Measurements from ENCODE around the gene IER5. TPM values are rescaled to one million over a fixed set of nuclear protein-coding genes. Genes with fewer than 3 reads are reported as not detected.
"Not testable (repeated sequence)": the region's sequence is repeated elsewhere in the genome, so short reads cannot be mapped to it uniquely, and the experiment has no call there.

IER5 gene
- total RNA-seq, 6 donors from 2014 or later = 15.0 to 43.6 (median 26.1) TPM

GRCh38 chr1:181115368-181115684, 26.8 kb downstream of the IER5 start:
- H3K4me1 ChIP-seq = peaks cover 31 to 45% (median 36%) of the 10 kb centered on the region in 4 donors
- no peak for TF ChIP-seq POLR2A (IDR thresholded peaks at IDR 0.05)
- TF ChIP-seq CTCF (IDR thresholded peaks at IDR 0.05) = no peak
- TF ChIP-seq POLR2AphosphoS5 (IDR thresholded peaks at IDR 0.05) = no peak
- TF ChIP-seq EP300 (IDR thresholded peaks at IDR 0.05) = no peak
- ATAC-seq (ENCODE audit: low FRiP score in 2 of 2) (no peak), DNase-seq (no peak)
- no peak overlapping the region for H3K27ac ChIP-seq
- no peaks in the 10 kb centered on the region for H3K36me3 ChIP-seq
- no peaks in the 10 kb centered on the region for H3K27me3 ChIP-seq
- WGBS, 2 donors = 87 to 93% methylated on average over 3 of the region's 3 CpGs
- H3K9me3 ChIP-seq = no peaks in the 10 kb centered on the region
- no peak overlapping the region for H3K4me3 ChIP-seq

GRCh38 chr1:181115971-181116370, 27.5 kb downstream of the IER5 start:
- H3K27me3 ChIP-seq; ATAC-seq (ENCODE audit: low FRiP score in 2 of 2); H3K36me3 ChIP-seq; DNase-seq; H3K9me3 ChIP-seq; H3K27ac ChIP-seq; H3K4me3 ChIP-seq: not testable (repeated sequence)
- 86 to 93% methylated on average over 9 of the region's 9 CpGs for WGBS, 2 donors
- H3K4me1 ChIP-seq = peaks cover 31 to 49% (median 39%) of the 10 kb centered on the region in 4 donors

- no peaks in the 10 kb centered on the region for H3K9me3 ChIP-seq
- no peaks in the 10 kb centered on the region for H3K36me3 ChIP-seq
- 67 to 73% methylated on average over 3 of the region's 3 CpGs for WGBS, 2 donors
- peaks cover 26 to 47% (median 35%) of the 10 kb centered on the region in 4 donors for H3K4me1 ChIP-seq
- H3K27ac ChIP-seq = peak overlapping the region; percentile 28 to 74 (median 63)
- DNase-seq (no peak), ATAC-seq (ENCODE audit: low FRiP score in 2 of 2) (no peak)
- TF ChIP-seq POLR2A (IDR thresholded peaks at IDR 0.05) = no peak
- no peak for TF ChIP-seq CTCF (IDR thresholded peaks at IDR 0.05)
- no peaks in the 10 kb centered on the region for H3K27me3 ChIP-seq
- no peak overlapping the region for H3K4me3 ChIP-seq
Observed at GRCh38 chr1:181116819-181117390, 28.4 kb downstream of the IER5 start.

GRCh38 chr1:181117648-181118449, 29.3 kb downstream of the IER5 start:
- 51 to 64% methylated on average over 8 to 9 of the region's 9 CpGs for WGBS, 2 donors
- no peak overlapping the region for H3K4me3 ChIP-seq
- peak; percentile 71 to 91 for ATAC-seq (ENCODE audit: low FRiP score in 2 of 2)
- TF ChIP-seq POLR2AphosphoS5 (IDR thresholded peaks at IDR 0.05) = peak; percentile 80 to 84
- TF ChIP-seq POLR2A (IDR thresholded peaks at IDR 0.05) = no peak
- peak in 2 of 4 donors; percentile 8 to 83 for TF ChIP-seq EP300 (IDR thresholded peaks at IDR 0.05)
- no peak for TF ChIP-seq CTCF (IDR thresholded peaks at IDR 0.05)
- H3K9me3 ChIP-seq = no peaks in the 10 kb centered on the region
- peaks cover 17 to 38% (median 26%) of the 10 kb centered on the region in 4 donors for H3K4me1 ChIP-seq
- peak overlapping the region; percentile 28 to 74 (median 63) for H3K27ac ChIP-seq
- no peaks in the 10 kb centered on the region for H3K27me3 ChIP-seq
- peak in 1 of 2 donors; percentile 91 for DNase-seq
- no peaks in the 10 kb centered on the region for H3K36me3 ChIP-seq

GRCh38 chr1:181119093-181119989, 30.8 kb downstream of the IER5 start:
- Histone ChIP-seq H3K27ac (peak overlapping the region in 2 of 4 donors; percentile 49 to 66), H3K4me1 (peaks cover 6 to 30% (median 16%) of the 10 kb centered on the region in 4 donors), H3K4me3 (no peak overlapping the region), H3K27me3 (no peaks in the 10 kb centered on the region), H3K9me3 (no peaks in the 10 kb centered on the region), H3K36me3 (no peaks in the 10 kb centered on the region)
- no peak for ATAC-seq (ENCODE audit: low FRiP score in 2 of 2)
- 76 to 82% methylated on average over 6 of the region's 6 CpGs for WGBS, 2 donors
- TF ChIP-seq EP300 (IDR thresholded peaks at IDR 0.05) = no peak
- TF ChIP-seq POLR2AphosphoS5 (IDR thresholded peaks at IDR 0.05) = no peak
- TF ChIP-seq POLR2A (IDR thresholded peaks at IDR 0.05) = no peak
- no peak for TF ChIP-seq CTCF (IDR thresholded peaks at IDR 0.05)
- no peak for DNase-seq
